Smooth muscle cell (in vitro differentiated cells): Measurements from ENCODE around the gene APIP. TPM values are rescaled to one million over a fixed set of nuclear protein-coding genes. Genes with fewer than 3 reads are reported as not detected.
A peak's percentile ranks its signal among the peaks of the same experiment; 100 is the strongest.

Source experiments
- DNase-seq: peaks from one replicate; lab custom pipeline; 2025; ENCODE audit not compliant: unreplicated experiment; lab: John Stamatoyannopoulos, UW
- H2AFZ ChIP-seq: fragments of 200-600 bp; sonication (generic); 2 replicates; pipeline ENCODE4 v1.6.0; 2016; ENCODE audit warnings: antibody characterized with exemption, low read depth, mild to moderate bottlenecking
- H3F3A ChIP-seq: fragments of 200-600 bp; sonication (generic); 2 replicates; pipeline ENCODE4 v1.6.0; 2017; ENCODE audit warnings: antibody characterized with exemption, low read depth
- H3K27ac ChIP-seq: fragments of 200-600 bp; sonication (generic); 2 replicates; pipeline ENCODE4 v1.5.1; 2016; ENCODE audit warnings: low read depth, mild to moderate bottlenecking
- H3K27me3 ChIP-seq: fragments of 200-600 bp; sonication (generic); 2 replicates; pipeline ENCODE4 v1.6.1; 2016; ENCODE audit warnings: low read depth, mild to moderate bottlenecking
- H3K36me3 ChIP-seq: fragments of 200-600 bp; sonication (generic); 2 replicates; pipeline ENCODE4 v1.5.1; 2016; ENCODE audit warnings: low read depth
- H3K4me1 ChIP-seq: fragments of 200-600 bp; sonication (generic); 2 replicates; pipeline ENCODE4 v1.5.1; 2016; ENCODE audit warnings: low read depth
- H3K4me2 ChIP-seq: fragments of 200-600 bp; sonication (generic); 2 replicates; pipeline ENCODE4 v1.6.0; 2016; ENCODE audit warnings: mild to moderate bottlenecking
- H3K4me3 ChIP-seq: fragments of 200-600 bp; sonication (generic); 2 replicates; pipeline ENCODE4 v1.5.1; 2016; ENCODE audit warnings: mild to moderate bottlenecking
- H3K79me2 ChIP-seq: fragments of 200-600 bp; sonication (generic); 2 replicates; pipeline ENCODE4 v1.6.0; 2016; ENCODE audit warnings: low read depth, mild to moderate bottlenecking
- H3K9ac ChIP-seq: fragments of 200-600 bp; sonication (generic); 2 replicates; pipeline ENCODE4 v1.6.0; 2016; ENCODE audit warnings: low read depth
- H3K9me3 ChIP-seq: fragments of 200-600 bp; sonication (generic); replicated peaks from 2 replicates; pipeline ENCODE4 v1.5.1; 2016; ENCODE audit warnings: low read depth
- H4K20me1 ChIP-seq: fragments of 200-600 bp; sonication (generic); 2 replicates; pipeline ENCODE4 v1.6.0; 2016; ENCODE audit warnings: low read depth
- WGBS: methylation state at CpG from one replicate; pipeline ENCODE4 v1.1.7; 2016; ENCODE audit warnings: low lambda C conversion rate; 5-methylcytosine and 5-hydroxymethylcytosine counted together
- polyA plus RNA-seq: library from polyadenylated mRNA; unstranded; fragments of >200 nt; fragmentation: Nextera tagmentation; extraction: Ambion mirVana; gene quantifications from 2 replicates; pipeline ENCODE4 v1.2.1, GENCODE V29; 2016
- total RNA-seq: library from RNA; depleted of rRNA; stranded (reverse); fragments of >200 nt; gene quantifications from 2 replicates; pipeline ENCODE4 v1.2.3, GENCODE V29; 2014
- TF ChIP-seq, protein P1 (sequence below): fragments of 200-600 bp; sonication (generic); IDR thresholded peaks from 2 replicates; pipeline ENCODE4 v1.5.1; 2017; ENCODE audit warnings: borderline replicate concordance, mild to moderate bottlenecking, antibody characterized with exemption; ENCODE audit not compliant: insufficient read depth, poor library complexity, severe bottlenecking

APIP gene
- total and polyA plus RNA-seq, 2 experiments from 2014 or later, result 12.8 to 24.9 TPM

DNA sequence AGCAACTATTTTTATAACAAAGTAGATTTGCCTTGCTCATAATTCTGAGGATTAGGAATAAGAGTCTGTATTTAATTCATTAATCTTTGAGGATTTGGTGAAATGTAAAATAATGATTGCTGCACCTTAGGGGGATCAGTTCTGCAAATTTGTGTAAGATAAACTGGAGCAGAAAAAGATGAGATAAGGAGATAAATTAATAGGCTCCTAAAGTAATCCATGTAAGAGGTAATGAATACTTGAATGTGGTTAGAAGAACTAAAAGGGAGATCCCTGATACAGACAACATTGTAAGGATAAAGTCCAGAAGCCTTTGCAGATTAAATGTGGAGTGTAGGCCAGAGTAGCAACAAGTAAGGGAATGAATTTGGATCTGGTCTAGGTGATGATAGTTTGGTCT, 45.9 kb upstream of the APIP start:
- Histone ChIP-seq H4K20me1 (peaks cover 9% of the 10 kb centered on the region), H3K36me3 (peaks cover under 1% of the 10 kb centered on the region), H3K27ac (no peak overlapping the region), H3K9ac (no peak overlapping the region), H2AFZ (no peak overlapping the region), H3K4me1 (peaks cover under 1% of the 10 kb centered on the region), H3K9me3 (no peaks in the 10 kb centered on the region), H3F3A (no peaks in the 10 kb centered on the region), H3K4me3 (no peak overlapping the region), H3K4me2 (no peak overlapping the region), H3K27me3 (no peaks in the 10 kb centered on the region), H3K79me2 (no peaks in the 10 kb centered on the region)
- TF ChIP-seq, protein P1, sequence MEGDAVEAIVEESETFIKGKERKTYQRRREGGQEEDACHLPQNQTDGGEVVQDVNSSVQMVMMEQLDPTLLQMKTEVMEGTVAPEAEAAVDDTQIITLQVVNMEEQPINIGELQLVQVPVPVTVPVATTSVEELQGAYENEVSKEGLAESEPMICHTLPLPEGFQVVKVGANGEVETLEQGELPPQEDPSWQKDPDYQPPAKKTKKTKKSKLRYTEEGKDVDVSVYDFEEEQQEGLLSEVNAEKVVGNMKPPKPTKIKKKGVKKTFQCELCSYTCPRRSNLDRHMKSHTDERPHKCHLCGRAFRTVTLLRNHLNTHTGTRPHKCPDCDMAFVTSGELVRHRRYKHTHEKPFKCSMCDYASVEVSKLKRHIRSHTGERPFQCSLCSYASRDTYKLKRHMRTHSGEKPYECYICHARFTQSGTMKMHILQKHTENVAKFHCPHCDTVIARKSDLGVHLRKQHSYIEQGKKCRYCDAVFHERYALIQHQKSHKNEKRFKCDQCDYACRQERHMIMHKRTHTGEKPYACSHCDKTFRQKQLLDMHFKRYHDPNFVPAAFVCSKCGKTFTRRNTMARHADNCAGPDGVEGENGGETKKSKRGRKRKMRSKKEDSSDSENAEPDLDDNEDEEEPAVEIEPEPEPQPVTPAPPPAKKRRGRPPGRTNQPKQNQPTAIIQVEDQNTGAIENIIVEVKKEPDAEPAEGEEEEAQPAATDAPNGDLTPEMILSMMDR, result no peak
- no peak for DNase-seq

- H3K27ac ChIP-seq, result peak overlapping the region; percentile 12
- no peak overlapping the region for H2AFZ ChIP-seq
- peaks cover 6% of the 10 kb centered on the region for H3K4me1 ChIP-seq
- H3K4me2 ChIP-seq, result peak overlapping the region; percentile 4
- H3F3A ChIP-seq, result no peaks in the 10 kb centered on the region
- H3K27me3 ChIP-seq, result no peaks in the 10 kb centered on the region
- H3K4me3 ChIP-seq, result no peak overlapping the region
- no peak for DNase-seq
- TF ChIP-seq, protein P1, result no peak
- peaks cover 16% of the 10 kb centered on the region for H4K20me1 ChIP-seq
- H3K9ac ChIP-seq, result no peak overlapping the region
- H3K79me2 ChIP-seq, result peaks cover 2% of the 10 kb centered on the region
- no peaks in the 10 kb centered on the region for H3K36me3 ChIP-seq
- no peaks in the 10 kb centered on the region for H3K9me3 ChIP-seq
- WGBS, result 85% methylated on average over 4 of the region's 4 CpGs
Observed at GRCh38 chr11:34960277-34960676, 44.1 kb upstream of the APIP start.

DNA sequence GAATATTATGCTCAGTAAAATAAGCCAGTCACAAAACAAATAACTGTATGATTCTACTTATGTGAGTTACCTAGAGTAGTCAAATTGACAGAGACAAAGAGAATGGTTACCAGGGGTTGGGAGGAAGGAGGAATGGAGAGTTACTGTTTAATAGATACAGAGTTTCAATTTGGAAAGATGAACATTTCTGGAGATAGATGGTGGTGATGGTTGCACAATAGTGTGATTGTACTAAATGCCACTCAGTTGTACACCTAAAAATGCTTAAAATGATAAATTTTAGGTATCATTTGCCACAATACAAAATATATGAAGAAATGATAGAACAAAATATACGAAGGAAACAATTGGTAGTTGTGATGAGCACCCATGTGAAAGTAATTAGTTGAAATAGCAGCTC, 43.6 kb upstream of the APIP start:
- Histone ChIP-seq H3K9me3 (no peaks in the 10 kb centered on the region), H3K79me2 (peaks cover 7% of the 10 kb centered on the region), H3K27me3 (no peaks in the 10 kb centered on the region), H3K4me2 (no peak overlapping the region), H3K4me3 (no peak overlapping the region), H3K4me1 (peaks cover 6% of the 10 kb centered on the region), H3F3A (no peaks in the 10 kb centered on the region), H3K27ac (no peak overlapping the region), H2AFZ (no peak overlapping the region), H3K9ac (no peak overlapping the region), H4K20me1 (peaks cover 20% of the 10 kb centered on the region), H3K36me3 (no peaks in the 10 kb centered on the region)
- TF ChIP-seq, protein P1, result no peak
- no peak for DNase-seq
- 100% methylated on average over 1 of the region's 1 CpG for WGBS

DNA sequence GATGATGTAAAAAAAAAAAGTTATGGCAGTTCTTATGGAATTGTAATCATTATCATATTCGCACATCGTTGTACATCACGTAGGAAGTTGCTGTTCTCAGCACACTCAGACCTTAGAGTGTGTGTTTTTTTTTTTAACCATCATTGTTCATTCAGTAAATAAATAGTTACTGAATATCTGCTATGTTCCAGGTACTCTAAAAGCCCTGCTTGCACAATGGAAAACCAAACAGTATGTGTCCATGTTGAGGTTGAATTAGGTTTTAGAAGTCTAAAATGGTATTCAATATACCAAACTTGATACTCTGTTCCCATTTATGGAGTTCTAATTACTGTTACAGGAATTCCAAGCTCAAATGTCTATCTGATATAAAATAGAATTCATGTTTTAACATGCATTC, 41.4 kb upstream of the APIP start:
- TF ChIP-seq, protein P1, result no peak
- Histone ChIP-seq H3K4me3 (no peak overlapping the region), H3K27ac (no peak overlapping the region), H3K27me3 (no peaks in the 10 kb centered on the region), H4K20me1 (peaks cover 17% of the 10 kb centered on the region), H3K9ac (no peak overlapping the region), H2AFZ (no peak overlapping the region), H3K9me3 (no peaks in the 10 kb centered on the region), H3K4me1 (peaks cover 6% of the 10 kb centered on the region), H3K79me2 (peaks cover 8% of the 10 kb centered on the region), H3K36me3 (peaks cover 6% of the 10 kb centered on the region), H3K4me2 (no peak overlapping the region), H3F3A (no peaks in the 10 kb centered on the region)
- no peak for DNase-seq
- 100% methylated on average over 3 of the region's 3 CpGs for WGBS
